SIG-M5 (cell line): Measurements from ENCODE around the gene TRIM8.

Experiments
- DNase-seq: peaks from one replicate; lab custom pipeline; 2025; lab: John Stamatoyannopoulos, UW

The TRIM8 gene

GRCh38 chr10:102616066-102616770 is 28.1 kb upstream of the TRIM8 start:
- no peak for DNase-seq

GRCh38 chr10:102617041-102617440 is 27.2 kb upstream of the TRIM8 start:
- no peak for DNase-seq

GRCh38 chr10:102617816-102618215 is 26.5 kb upstream of the TRIM8 start:
- no peak for DNase-seq

GRCh38 chr10:102619281-102619981 is 24.8 kb upstream of the TRIM8 start:
- no peak for DNase-seq

GRCh38 chr10:102620138-102620590 is 24.1 kb upstream of the TRIM8 start:
- no peak for DNase-seq

GRCh38 chr10:102620591-102621442 is 23.5 kb upstream of the TRIM8 start:
- no peak for DNase-seq

- no peak for DNase-seq
These were observed 22.6 kb upstream of the TRIM8 start for GRCh38 chr10:102621443-102622325.

GRCh38 chr10:102624094-102624493 is 20.2 kb upstream of the TRIM8 start:
- DNase-seq: no peak

- DNase-seq: no peak
These were observed 19.3 kb upstream of the TRIM8 start for GRCh38 chr10:102624751-102625645.

- no peak for DNase-seq
These were observed 18.1 kb upstream of the TRIM8 start for GRCh38 chr10:102626026-102626685.

- DNase-seq: no peak
These were observed 17.0 kb upstream of the TRIM8 start for GRCh38 chr10:102627291-102627735.

- DNase-seq: no peak
These were observed 16.5 kb upstream of the TRIM8 start for GRCh38 chr10:102627736-102628293.

GRCh38 chr10:102628451-102628911 is 15.8 kb upstream of the TRIM8 start:
- DNase-seq: no peak

- no peak for DNase-seq
These were observed 14.3 kb upstream of the TRIM8 start for GRCh38 chr10:102629661-102630614.

- DNase-seq: no peak
These were observed 13.6 kb upstream of the TRIM8 start for GRCh38 chr10:102630663-102631062.

GRCh38 chr10:102631525-102632393 is 12.5 kb upstream of the TRIM8 start:
- DNase-seq: no peak

- no peak for DNase-seq
These were observed 11.7 kb upstream of the TRIM8 start for GRCh38 chr10:102632394-102633111.
